Esophagus muscularis mucosa (tissue), 4 donors: Measurements from ENCODE around the gene ZNF557. TPM values are rescaled to one million over a fixed set of nuclear protein-coding genes. Genes with fewer than 3 reads are reported as not detected.

Experiments used
- DNase-seq: peaks from one replicate; pipeline ENCODE4 v3.0.0-alpha.2; 2017; ENCODE audit errors: extremely low spot score
- H3K27ac ChIP-seq, 4 donors: fragments of 200-600 bp; sonication (generic); replicated peaks in 1 of 4; 1 replicate in 3 of 4; 2 replicates in 1 of 4; pipeline ENCODE4 v1.5.1; 2016 to 2019; ENCODE audit warnings: mild to moderate bottlenecking in 1 of 4
- H3K27me3 ChIP-seq, 4 donors: fragments of 200-600 bp; sonication (generic); one replicate each; pipeline versions ENCODE4 v1.5.1 to v1.6.0; 2016 to 2019
- H3K36me3 ChIP-seq, 4 donors: fragments of 200-600 bp; sonication (generic); one replicate each; pipeline ENCODE4 v1.5.1; 2016 to 2019
- H3K4me1 ChIP-seq, 4 donors: fragments of 200-600 bp; sonication (generic); one replicate each; pipeline ENCODE4 v1.5.1; 2016 to 2019
- H3K4me3 ChIP-seq, 4 donors: fragments of 200-600 bp; sonication (generic); 1 replicate in 2 of 4; 2 replicates in 2 of 4; pipeline ENCODE4 v1.5.1; 2016 to 2019; ENCODE audit warnings: mild to moderate bottlenecking in 4 of 4, moderate library complexity in 1 of 4
- H3K9me3 ChIP-seq, 4 donors: fragments of 200-600 bp; sonication (generic); 1 replicate in 3 of 4; 2 replicates in 1 of 4; pipeline ENCODE4 v1.5.1; 2016 to 2019
- CTCF ChIP-seq, 3 experiments: fragments of 200-600 bp in 2 of 3; fragments of 450-650 bp in 1 of 3; sonication (generic) in 2 of 3; IDR thresholded peaks; one replicate each; pipeline ENCODE4 v1.5.1; 2017 to 2019; ENCODE audit warnings: antibody characterized with exemption in 3 of 3, mild to moderate bottlenecking in 2 of 3, moderate library complexity in 1 of 3
- EP300 ChIP-seq: sonication (generic); formaldehyde crosslinking; IDR thresholded peaks from one replicate; pipeline ENCODE4 v1.6.1; 2017; ENCODE audit warnings: antibody characterized with exemption
- POLR2A ChIP-seq: fragments of 450-650 bp; IDR thresholded peaks from one replicate; pipeline ENCODE4 v1.6.1; 2017; ENCODE audit warnings: antibody characterized with exemption, moderate library complexity, mild to moderate bottlenecking, low read depth
- POLR2AphosphoS5 ChIP-seq, 2 donors: sonication (generic); formaldehyde crosslinking; IDR thresholded peaks; one replicate each; pipeline ENCODE4 v1.6.1; 2017; ENCODE audit warnings: antibody characterized with exemption in 2 of 2
- WGBS: methylation state at CpG from one replicate; pipeline ENCODE4 v1.1.5; 2018; 5-methylcytosine and 5-hydroxymethylcytosine counted together
- intact Hi-C: fragments of 100-400 bp; cut with DNase I; formaldehyde crosslinking; loops from one replicate; pipeline ENCODE4 v1.15.1; 2023
- total RNA-seq, 4 donors: library from RNA; depleted of rRNA; stranded (reverse); fragments of >200 nt; gene quantifications; one replicate each; pipeline versions ENCODE4 v1.1.0 to v1.2.1, GENCODE V29; 2016

Gene ZNF557
- total RNA-seq, 4 donors from 2014 or later, result 5.5 to 9.0 (median 8.3) TPM

- no peak for DNase-seq
- intact Hi-C loops, result loop anchor here (10.0 kb wide), 1 partner anchor 323 kb away; no protein-coding TSS in a partner anchor
- Histone ChIP-seq H3K27ac (no peak overlapping the region), H3K27me3 (no peaks in the 10 kb centered on the region), H3K4me3 (no peak overlapping the region), H3K36me3 (peaks cover 16 to 22% (median 21%) of the 10 kb centered on the region in 4 donors), H3K9me3 (no peaks in the 10 kb centered on the region), H3K4me1 (peaks cover 11 to 22% (median 14%) of the 10 kb centered on the region in 4 donors)
- 83% methylated on average over 2 of the region's 2 CpGs for WGBS
- TF ChIP-seq CTCF (IDR thresholded peaks at IDR 0.05) (no peak), POLR2AphosphoS5 (IDR thresholded peaks at IDR 0.05) (no peak), POLR2A (no peak)
Measured at GRCh38 chr19:7067716-7068115, 1.8 kb upstream of the ZNF557 start.

- no peaks in the 10 kb centered on the region for H3K27me3 ChIP-seq
- H3K4me1 ChIP-seq, result peaks cover 11 to 22% (median 14%) of the 10 kb centered on the region in 4 donors
- H3K4me3 ChIP-seq, result peak overlapping the region; percentile 81 to 96 (median 90)
- intact Hi-C loops, result loop anchor here (10.0 kb wide), 1 partner anchor 324 kb away; no protein-coding TSS in a partner anchor
- peak overlapping the region; percentile 51 to 85 (median 81) for H3K27ac ChIP-seq
- WGBS, result 88% methylated on average over 6 of the region's 6 CpGs
- peaks cover 25 to 31% (median 29%) of the 10 kb centered on the region in 4 donors for H3K36me3 ChIP-seq
- no peak for DNase-seq
- TF ChIP-seq EP300 (no peak), POLR2A (no peak), CTCF (IDR thresholded peaks at IDR 0.05) (no peak), POLR2AphosphoS5 (IDR thresholded peaks at IDR 0.05) (no peak)
- H3K9me3 ChIP-seq, result no peaks in the 10 kb centered on the region
Measured at GRCh38 chr19:7068599-7068998, 904 bp upstream of the ZNF557 start.

- DNase-seq, result no peak
- no peak for TF ChIP-seq POLR2A
- TF ChIP-seq CTCF (IDR thresholded peaks at IDR 0.05), result no peak
- TF ChIP-seq POLR2AphosphoS5 (IDR thresholded peaks at IDR 0.05), result no peak
- TF ChIP-seq EP300, result no peak
- Histone ChIP-seq H3K4me1 (peaks cover 11 to 22% (median 14%) of the 10 kb centered on the region in 4 donors), H3K27ac (peak overlapping the region; percentile 80 to 85 (median 82)), H3K27me3 (no peaks in the 10 kb centered on the region), H3K9me3 (peaks cover 0 to 3% (median under 1%) of the 10 kb centered on the region in 4 donors), H3K36me3 (peaks cover 38 to 43% (median 42%) of the 10 kb centered on the region in 4 donors), H3K4me3 (peak overlapping the region; percentile 81 to 96 (median 90))
- intact Hi-C loops, result loop anchor here (10.0 kb wide), 1 partner anchor 325 kb away; no protein-coding TSS in a partner anchor
- 4% methylated on average over 5 of the region's 12 CpGs for WGBS
Measured at GRCh38 chr19:7069904-7070226, 362 bp downstream of the ZNF557 start.

- no peak overlapping the region for H3K4me3 ChIP-seq
- WGBS, result 96% methylated on average over 6 of the region's 6 CpGs
- intact Hi-C loops, result no loop called here
- peaks cover under 1 to 30% (median 16%) of the 10 kb centered on the region in 4 donors for H3K9me3 ChIP-seq
- H3K27me3 ChIP-seq, result no peaks in the 10 kb centered on the region
- DNase-seq, result no peak
- peaks cover 11 to 22% (median 14%) of the 10 kb centered on the region in 4 donors for H3K4me1 ChIP-seq
- H3K27ac ChIP-seq, result no peak overlapping the region
- peaks cover 65 to 70% (median 68%) of the 10 kb centered on the region in 4 donors for H3K36me3 ChIP-seq
- no peak for TF ChIP-seq POLR2A
Measured at GRCh38 chr19:7072541-7072940, 3.0 kb downstream of the ZNF557 start.

GRCh38 chr19:7074705-7075282, 5.3 kb downstream of the ZNF557 start:
- no peak for TF ChIP-seq POLR2AphosphoS5 (IDR thresholded peaks at IDR 0.05)
- TF ChIP-seq POLR2A, result no peak
- no peak for TF ChIP-seq EP300
- no peak for TF ChIP-seq CTCF (IDR thresholded peaks at IDR 0.05)
- 96% methylated on average over 24 of the region's 29 CpGs for WGBS
- intact Hi-C loops, result no loop called here
- Histone ChIP-seq H3K27me3 (no peaks in the 10 kb centered on the region), H3K4me3 (no peak overlapping the region), H3K27ac (no peak overlapping the region), H3K9me3 (peaks cover 15 to 52% (median 39%) of the 10 kb centered on the region in 4 donors), H3K4me1 (peaks cover 10 to 16% (median 12%) of the 10 kb centered on the region in 4 donors), H3K36me3 (peaks cover 87 to 93% (median 91%) of the 10 kb centered on the region in 4 donors)
- DNase-seq, result no peak
